Hair follicular keratinocyte (primary cell): ENCODE measurements around the gene CFAP74. TPM values are rescaled to one million over a fixed set of nuclear protein-coding genes. Genes with fewer than 3 reads are reported as not detected.

Experiments used
- total RNA-seq: library from RNA; depleted of rRNA; stranded (reverse); fragments of >200 nt; gene quantifications from 2 replicates; pipeline ENCODE4 v1.2.3, GENCODE V29; 2015

The CFAP74 gene, protein sequence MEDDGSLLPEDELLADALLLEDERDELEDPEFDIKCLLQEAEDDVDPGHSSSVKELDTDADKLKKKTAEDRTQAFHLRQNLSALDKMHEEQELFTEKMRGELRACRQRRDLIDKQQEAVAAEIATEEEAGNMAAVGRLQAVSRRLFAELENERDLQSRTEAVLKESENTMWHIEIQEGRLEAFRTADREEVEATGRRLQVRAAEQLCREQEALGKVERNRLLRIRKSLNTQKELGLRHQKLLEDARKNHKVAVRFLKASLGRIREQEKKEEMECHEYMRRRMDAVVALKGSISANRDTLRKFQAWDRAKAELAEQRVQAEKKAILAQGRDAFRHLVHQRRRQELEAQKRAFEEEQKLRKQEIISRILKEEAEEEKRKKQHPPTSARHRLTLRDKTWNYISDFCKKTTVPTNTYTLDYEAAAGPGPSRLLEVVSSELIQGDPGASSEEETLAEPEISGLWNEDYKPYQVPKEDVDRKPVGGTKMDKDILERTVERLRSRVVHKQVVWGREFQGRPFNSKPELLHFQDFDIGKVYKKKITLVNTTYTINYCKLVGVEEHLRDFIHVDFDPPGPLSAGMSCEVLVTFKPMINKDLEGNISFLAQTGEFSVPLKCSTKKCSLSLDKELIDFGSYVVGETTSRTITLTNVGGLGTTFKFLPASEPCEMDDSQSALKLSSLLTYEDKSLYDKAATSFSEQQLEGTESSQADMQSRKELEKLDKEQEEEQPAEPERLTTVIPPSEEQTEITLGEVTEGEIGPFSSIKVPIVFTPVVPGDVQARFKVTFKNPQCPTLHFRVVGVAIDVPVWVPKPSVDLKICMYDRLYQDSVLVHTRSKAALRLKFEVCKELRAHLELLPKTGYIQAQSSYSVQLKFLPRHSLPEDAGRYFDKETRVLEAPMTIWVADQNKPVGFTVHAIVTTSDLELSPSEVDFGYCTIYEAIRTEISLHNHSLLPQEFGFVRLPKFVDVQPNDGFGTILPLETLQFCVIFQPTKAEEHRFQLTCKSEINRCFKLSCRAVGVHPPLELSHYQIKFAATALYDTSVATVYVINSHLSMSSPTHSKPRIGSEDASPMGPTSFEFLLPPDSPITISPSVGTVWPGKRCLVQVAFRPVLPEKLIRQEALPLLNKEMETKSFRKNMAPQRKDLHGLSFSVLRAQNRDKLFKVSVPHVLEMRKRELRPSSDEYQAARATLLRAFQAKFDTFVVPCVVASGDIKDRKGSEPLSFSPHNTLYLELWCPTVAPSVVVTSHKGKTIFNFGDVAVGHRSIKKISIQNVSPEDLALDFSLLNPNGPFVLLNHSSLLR (N-terminal part only)
- total RNA-seq, result not detected in 2 replicates

GRCh38 chr1:2003541-2004131 lies at the start of gene CFAP74:
CFAP74 (minus strand) TSS chr1:2003786; CDS start chr1:1990956, 12,830 bp downstream.

GRCh38 chr1:2049718-2050431 lies 46.3 kb upstream of the CFAP74 start, which contains the start of gene PRKCZ:
PRKCZ (plus strand) TSS chr1:2050411; CDS start chr1:2050631, 220 bp downstream.

DNA sequence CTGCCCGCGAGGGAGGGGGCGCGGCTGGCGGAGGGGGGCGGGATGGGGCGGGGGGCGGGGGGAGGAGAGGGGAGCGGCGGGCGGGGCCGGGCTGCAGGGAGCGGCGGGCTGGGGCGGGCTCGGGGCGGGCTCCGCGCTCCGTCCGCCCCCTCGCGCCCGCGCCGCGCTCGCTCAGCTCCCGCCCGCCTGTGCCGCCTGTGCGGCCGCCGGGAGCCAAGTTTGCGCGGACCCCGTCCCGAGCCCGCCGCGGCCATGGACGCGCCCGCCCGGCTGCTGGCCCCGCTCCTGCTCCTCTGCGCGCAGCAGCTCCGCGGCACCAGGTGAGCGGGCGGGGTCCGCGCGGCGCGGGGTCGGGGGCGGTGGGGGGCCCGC lies 15.6 kb upstream of the CFAP74 start, which contains the start of gene GABRD:
TSS of gene GABRD (plus strand) at position 174 of the 372 bp plus-strand sequence. CDS start at position 253, 79 bp downstream.

DNA sequence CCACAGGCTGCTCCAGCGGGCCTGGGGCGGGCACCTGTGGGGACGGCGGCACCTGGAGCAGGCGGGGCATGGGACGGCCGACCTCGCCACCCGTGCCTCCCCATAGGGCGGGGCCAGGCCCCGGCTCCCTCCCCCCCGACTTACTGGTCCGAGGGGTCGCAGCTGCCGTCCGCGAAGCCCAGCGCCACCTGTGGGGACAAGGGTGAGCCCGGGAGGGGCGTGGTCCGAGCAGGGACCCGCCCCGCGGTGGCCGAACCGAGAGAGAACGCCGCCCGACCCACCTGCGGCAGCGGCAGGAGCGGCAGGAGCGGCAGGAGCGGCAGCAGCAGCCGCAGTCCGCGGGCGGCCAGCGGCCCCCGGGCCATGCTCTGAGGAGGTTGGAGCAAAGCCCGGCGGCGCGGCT lies 84.7 kb downstream of the CFAP74 start, which contains the start of gene TMEM52:
TSS of gene TMEM52 (minus strand) at position 379 of the 403 bp plus-strand sequence. CDS start at position 365, 14 bp downstream.

GRCh38 chr1:1914971-1915692 lies 88.5 kb downstream of the CFAP74 start, which contains the start of gene CALML6:
CALML6 (plus strand) TSS chr1:1915260; CDS start chr1:1915281, 21 bp downstream.

DNA sequence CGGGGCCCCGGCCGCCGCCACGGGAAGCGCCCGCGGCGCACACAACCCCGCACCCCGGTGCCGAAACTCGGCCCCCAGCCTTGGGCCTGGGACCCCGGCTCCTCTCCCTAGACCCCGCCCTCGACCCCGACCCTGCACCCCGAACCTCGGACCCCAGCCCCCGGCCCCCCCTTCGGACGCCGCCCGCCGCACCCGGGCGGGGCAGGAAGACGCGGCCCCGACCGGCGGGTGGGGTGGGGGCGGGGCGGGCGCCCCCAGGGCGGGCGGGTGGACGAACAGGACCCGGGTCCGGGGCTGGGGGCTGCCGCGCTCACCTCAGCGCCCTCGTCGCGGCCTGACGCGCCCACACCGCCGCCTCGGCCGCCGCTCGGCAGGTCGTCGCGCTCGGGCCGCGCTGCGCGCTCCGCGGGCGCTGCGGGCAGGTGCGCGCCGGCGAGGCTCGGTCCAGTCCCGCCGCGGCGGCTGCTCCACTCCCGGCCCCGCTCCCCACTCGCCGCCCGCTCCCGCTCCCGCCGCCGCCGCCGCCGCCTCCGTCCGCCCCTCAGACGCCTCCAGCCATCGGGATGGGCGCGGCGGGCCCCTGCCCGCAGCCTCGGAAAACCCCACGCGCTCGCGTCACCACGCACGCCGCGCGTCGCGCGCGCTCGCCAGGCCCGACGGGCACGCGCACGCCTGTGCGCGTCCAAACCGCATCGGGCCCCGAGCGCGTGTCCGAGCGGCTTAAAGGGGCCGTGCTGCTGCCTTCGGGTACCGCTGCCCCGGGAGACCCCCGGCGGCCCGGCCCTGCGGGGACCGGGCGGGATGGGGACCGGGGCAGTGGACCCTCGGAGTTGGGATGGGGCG lies 112.9 kb downstream of the CFAP74 start, which contains the start of gene GNB1:
TSS of gene GNB1 (minus strand) at position 582 of the 843 bp plus-strand sequence. CDS start 65,634 bp downstream, outside the sequence.

Other genes starting within 250 kb of the CFAP74 start
- 30.9 and 48.6 TPM in 2 replicates for gene NADK, start 225.3 kb downstream of the CFAP74 start, total RNA-seq
- gene GNB1, start 112.7 kb downstream of the CFAP74 start, total RNA-seq, result 125 and 148 TPM in 2 replicates
- gene CALML6, start 88.5 kb downstream of the CFAP74 start, total RNA-seq, result not detected in 2 replicates
- gene TMEM52, start 84.5 kb downstream of the CFAP74 start, total RNA-seq, result 0.65 and 0.70 TPM in 2 replicates
- not detected in 2 replicates for gene GABRD, start 15.6 kb upstream of the CFAP74 start, total RNA-seq
- gene PRKCZ, start 46.6 kb upstream of the CFAP74 start, total RNA-seq, result 29.0 and 43.6 TPM in 2 replicates
- 31.6 and 35.1 TPM in 2 replicates for gene FAAP20, start 191.0 kb upstream of the CFAP74 start, total RNA-seq
- 16.0 and 17.0 TPM in 2 replicates for gene SKI, start 224.5 kb upstream of the CFAP74 start, total RNA-seq